HG02840 (cell line): ENCODE data around the gene SGTA.
"Not testable (repeated sequence)": the region's sequence is repeated elsewhere in the genome, so short reads cannot be mapped to it uniquely, and the experiment has no call there.

Experiments
- ATAC-seq: cut with Tn5 transposase; IDR thresholded peaks from one replicate; pipeline ENCODE4 v1.9.1; 2021; ENCODE audit warnings: mild to moderate bottlenecking, moderate library complexity, moderate number of reproducible peaks; ENCODE audit not compliant: unreplicated experiment, low FRiP score

Gene SGTA

DNA sequence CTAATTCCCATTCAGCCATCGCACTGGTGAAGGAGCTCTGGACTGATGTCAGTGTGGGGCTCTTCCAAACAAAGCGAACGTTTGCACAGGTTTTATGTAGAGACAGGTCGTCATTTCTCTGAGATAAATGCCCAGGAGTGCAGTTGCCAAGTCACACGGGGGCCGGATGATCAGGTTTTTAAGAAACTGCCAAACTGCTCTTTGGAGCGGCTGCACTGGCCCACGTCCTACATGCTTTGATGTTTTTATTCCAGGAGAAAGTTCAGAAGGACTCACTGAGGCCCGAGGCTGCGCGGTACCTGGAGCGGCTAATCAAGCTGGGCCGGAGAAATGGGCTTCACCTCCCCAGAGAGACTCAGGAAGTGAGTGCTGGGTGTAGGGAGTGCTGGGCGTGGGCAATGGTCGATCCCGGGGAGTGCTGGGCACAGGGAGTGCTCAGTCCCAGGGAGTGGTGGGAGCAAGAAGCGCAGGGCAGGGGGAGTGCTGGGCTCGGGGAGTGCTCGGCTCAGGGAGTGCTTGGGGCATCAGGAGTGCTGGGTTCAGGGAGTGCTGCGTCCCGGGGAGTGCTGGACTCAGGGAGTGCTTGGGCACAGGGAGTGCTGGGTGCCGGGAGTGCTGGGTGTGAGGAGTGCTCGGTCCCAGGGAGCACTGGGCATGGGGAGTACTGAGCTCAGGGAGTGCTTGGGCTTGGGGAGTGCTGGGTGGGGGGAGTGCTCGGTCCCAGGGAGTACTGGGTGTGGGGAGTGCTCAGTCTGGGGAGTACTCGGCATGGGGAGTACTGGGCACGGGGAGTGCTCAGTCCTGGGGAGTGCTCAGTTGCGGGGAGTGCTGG, 13.0 kb upstream of the SGTA start:
- no peak for ATAC-seq

DNA sequence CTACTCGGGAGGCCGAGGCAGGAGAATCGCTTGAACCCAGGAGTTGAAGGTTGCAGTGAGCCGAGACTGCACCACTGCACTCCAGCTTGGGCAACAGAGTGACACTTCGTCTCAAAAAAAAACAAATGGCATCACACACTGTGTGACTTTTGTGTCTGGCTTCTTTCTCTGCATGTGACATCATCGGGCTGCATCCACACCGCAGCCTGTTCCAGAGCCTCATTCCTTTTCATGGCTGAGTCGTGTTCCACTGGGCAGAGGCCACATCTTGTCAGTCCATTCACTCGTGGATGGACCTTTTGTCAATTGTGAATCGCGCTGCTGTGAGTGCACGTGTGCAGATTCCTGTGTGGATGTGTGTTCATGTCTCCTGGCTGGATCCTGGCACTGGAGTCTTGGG, 10.5 kb upstream of the SGTA start:
- ATAC-seq: no peak

DNA sequence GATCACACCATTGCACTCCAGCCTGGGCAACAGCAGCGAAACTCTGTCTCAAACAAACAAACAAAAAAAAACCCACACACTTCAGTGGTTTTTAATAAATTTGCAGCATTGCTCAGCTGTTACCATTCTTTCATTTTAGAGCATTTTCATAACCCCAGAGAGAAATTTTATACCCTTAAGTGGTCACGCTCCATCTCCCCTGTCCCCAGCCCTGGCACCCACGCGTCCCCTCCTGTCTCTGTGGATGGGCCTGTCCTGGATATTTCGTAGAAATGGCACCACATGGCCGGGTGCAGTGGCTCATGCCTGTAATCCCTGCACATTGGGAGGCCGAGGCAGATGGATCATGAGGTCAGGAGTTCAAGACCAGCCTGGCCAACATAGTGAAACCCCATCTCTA, 10.1 kb upstream of the SGTA start:
- ATAC-seq: no peak

DNA sequence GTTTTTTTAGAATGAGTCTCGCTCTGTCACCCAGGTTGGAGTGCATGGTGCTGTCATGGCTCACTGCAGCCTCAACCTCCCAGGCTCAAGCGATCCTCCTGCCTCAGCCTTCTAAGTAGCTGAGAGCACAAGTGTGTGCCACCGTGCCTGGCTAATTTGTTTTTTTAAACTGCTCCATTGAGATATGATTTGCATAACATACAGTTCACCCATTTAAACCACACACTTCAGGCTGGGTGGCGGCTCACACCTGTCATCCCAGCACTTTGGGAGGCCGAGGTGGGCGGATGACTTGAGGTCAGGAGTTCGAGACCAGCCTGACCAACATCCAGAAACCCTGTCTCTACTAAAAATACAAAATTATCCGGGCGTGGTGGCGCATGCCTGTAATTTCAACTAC, 9.6 kb upstream of the SGTA start:
- ATAC-seq: not testable (repeated sequence)

- no peak for ATAC-seq
Measured at GRCh38 chr19:2791876-2792275, 8.8 kb upstream of the SGTA start.

DNA sequence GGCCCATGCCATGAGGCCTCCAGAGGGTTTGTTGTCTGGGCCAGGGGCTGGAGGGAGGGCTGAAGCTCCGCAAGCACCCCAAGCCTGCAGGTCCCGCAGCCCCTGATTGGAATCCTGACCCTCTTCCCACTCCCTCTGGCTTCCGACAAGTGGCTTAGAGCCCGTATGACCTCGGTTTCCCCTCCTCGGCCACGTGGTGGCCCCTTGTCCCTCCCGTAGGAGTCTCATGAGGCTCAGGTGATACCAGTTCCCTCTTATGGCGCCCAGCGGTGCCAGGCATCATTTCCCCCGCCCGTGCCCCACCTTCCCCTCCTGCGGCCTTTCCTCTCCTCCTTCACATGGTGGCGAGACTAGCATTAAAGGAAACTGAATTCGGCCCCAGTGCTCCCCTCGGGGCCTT, 8.4 kb upstream of the SGTA start:
- ATAC-seq: no peak

DNA sequence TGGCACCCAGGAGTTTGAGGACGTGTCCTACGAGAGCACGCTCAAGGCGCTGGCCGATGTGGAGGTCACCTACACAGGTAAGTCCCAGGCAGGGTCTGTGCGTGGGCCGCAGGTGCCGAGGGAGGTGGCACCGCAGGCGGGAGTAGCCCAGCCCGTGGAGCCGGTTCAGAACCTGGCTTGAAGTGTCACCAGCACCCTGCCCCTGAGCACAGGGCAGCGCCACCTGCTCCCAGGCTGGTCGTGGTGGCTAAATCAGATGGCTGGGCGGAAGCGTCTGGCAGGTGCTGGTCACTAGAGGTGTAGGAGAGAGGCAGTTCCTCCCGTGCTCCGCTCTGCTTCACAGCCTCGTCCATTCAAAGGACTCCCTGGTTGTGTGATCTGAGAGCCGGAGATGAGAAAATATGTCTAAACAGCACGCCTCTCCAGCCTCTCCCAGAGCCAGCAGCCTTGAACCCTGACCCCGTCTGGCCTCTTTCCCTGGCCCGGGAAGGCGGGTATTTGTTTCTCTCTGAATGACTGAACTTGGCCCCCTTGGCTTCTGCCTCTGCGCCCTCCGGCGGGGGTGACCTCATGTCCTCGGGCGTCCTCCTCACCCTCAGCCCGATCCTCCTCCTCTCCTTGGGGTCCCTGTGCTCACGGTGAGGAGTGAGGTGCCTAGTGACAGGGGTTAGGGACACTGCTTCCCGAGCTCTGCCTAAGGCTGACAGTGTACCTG, 7.6 kb upstream of the SGTA start:
- ATAC-seq: no peak

- no peak for ATAC-seq
Measured at GRCh38 chr19:2790194-2790556, 7.1 kb upstream of the SGTA start.

- ATAC-seq: no peak
Measured at GRCh38 chr19:2788237-2788636, 5.2 kb upstream of the SGTA start.

- no peak for ATAC-seq
Measured at GRCh38 chr19:2787115-2787514, 4.0 kb upstream of the SGTA start.

GRCh38 chr19:2785244-2785997, 2.3 kb upstream of the SGTA start, which contains the start of gene THOP1:
Gene THOP1, plus strand, starts transcription at chr19:2785503. Its CDS starts 160 bp downstream, at chr19:2785663.
- ATAC-seq: peak; percentile 63

DNA sequence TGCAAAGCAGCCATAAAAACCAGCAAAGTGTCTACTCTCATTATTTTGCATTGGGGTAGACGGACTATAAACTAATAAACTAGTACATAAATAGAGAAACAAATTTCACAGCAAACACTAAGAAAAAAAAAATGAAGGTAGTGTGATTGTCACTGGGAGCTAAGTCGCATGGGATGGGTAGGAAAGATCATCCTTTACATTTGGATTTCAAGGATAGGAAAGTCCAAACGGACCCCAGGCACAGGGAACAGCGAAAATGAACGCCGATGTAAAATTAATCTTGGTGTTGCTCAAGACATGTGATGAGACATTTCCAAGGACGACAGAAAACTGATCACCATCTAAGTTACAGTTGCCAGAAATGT, 690 bp upstream of the SGTA start:
- no peak for ATAC-seq

DNA sequence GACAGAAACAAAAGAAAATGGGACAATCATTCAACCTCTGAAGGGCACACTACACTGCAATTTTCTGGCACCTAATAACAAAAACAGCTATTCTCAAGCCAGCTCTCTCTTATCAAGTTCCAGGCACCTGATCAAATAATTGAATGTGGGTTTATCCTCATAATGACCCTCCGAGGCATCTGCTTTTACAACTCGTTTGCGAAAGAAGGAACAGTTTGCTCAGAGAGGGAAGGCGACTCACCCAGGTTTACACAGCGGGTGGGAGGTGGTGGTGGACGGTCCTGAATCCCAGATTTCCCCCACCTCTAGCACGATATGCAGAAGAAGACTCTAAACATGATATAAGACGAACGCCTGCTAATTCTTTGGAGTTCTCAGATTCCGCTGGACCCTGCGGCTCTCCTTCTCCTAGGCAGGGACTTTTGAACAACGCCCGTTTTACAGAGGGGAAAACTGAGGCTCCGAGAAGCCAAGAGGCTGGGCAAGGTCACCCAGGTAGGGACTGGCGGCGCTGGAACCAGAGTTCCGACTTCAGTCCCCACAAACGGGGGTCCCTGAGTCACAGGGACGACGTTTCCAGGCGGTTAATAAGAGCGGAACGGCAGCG, 641 bp downstream of the SGTA start:
- no peak for ATAC-seq

GRCh38 chr19:2780284-2780683, 2.8 kb downstream of the SGTA start:
- ATAC-seq: no peak

DNA sequence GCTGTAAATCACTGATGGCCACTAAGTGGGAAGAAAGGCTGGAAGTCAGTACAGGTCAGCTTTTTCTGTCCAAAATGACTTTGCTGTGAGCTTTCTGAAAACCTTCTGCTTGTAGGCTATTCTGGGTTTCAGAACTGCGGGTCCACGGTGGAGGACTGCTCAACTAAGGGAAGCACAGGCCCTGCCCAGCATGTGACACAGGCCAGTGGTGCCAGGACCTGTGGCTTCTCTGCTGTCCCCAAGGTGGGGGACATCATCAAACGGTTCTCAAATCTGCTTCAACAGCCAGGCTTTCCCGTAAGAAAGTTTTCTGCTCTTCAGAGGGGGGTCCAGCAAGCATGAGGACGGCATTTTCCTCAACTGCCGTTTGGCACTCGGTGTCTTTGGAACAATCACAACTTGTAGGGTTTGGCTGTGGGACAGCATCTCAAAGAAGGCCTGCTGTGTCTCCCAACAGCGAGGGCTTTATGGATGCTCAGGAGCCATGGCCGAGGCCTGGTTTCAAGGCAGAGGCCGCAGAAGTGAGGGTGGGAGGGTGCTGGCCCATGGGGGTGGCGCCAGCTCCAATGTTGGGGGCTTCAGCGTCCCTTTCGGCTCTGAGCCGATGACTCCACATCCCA, 3.8 kb downstream of the SGTA start:
- ATAC-seq: no peak

DNA sequence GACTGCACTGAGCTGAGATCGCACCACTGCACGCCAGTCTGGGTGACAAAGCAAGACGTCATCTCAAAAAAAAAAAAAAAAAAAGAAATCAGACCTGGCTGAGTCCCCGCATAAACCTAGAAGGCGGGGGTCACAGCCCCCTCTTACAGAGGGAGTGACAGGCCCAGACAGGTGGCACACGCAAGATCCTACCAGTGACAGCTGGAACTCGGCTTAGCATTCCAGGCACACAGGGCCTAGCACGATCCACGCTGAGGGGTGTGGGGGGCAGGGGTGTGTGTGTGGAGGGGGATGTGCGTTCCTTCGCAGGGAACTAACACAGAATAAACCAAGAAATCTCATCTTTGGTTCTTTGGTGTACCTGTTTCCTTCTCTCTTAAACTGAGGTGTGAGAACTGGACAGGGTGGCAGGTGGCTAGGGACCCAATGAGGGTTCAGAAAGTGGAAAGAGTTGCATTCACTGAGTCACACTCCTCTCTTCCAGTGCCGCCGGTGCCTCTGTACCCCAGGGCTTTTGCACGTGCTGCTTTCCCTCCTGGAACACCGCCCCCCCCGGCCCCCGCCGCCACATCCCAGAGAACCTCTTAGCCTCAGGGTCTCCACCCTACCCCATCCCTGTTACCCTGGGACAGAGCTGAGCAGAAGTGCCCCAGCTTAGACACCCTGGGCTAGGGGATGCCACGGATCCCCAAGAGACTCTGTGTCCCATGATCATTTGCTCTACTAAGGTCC, 5.0 kb downstream of the SGTA start:
- ATAC-seq: no peak

DNA sequence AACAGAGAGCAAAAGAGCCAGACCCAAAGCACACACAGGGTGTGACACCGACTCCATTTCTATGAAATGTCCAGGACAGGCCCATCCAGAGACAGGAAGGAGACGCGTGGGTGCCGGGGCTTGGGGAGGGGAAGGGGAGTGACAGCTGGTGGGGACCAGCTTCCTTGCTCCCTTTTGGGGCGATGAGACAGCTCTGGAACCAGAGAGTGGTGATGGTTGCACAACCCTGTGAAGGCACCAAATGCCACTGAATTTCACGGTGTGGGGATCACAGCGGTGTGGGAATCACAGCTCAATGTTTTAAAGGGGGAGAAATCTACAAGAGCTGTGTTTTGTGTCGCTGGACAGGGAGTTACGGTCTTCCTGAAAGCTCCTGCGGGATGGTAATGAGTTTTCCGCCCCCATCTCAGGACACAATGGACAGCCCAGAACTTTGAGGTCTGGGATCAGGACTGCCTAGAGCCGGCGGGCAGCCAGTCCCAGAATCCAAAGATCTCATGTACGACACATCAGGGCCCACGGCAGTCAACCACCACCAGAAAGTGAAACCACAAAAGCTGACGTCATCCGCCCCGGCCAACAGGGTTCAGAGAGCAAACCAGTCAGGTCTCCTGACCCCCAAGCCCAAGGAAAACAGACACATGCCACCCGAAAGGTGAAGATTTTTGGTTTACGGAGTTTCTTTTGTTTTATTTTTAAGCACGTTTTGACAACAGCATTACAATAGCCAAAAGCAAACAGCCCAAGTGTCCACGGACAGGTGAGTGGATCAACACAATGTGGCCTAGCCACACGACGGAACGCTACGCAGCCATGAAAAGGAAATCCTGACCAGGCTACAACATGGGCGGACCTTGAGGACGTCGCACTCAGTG, 7.3 kb downstream of the SGTA start:
- no peak for ATAC-seq

DNA sequence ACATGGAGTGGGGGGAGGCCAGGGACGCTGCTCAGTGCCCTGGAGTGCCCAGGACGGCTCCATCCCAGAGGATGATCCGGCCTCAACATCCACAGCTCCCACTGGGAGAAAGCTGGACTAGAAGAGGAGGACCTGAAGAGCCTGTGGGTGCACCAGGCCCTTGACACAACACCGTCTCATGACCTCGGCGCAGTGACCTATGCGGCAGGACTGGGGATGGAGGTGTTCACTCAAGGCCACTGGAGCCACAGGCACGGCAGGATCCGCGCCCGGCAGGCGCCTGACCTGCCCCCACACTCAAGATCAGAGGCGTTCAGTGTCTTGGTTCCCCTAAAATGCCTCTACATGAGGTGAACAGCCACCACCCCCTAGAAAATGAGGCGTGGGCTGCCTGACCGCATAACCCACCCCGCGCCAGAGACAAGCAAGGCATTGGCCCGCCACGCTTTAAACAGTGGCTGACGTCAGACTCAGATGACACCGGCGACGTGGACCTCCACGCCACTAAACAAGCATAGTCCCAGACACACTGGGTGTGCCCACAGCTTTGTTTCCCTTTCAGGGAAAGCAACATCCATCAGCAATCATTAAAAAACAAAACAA, 8.0 kb downstream of the SGTA start:
- no peak for ATAC-seq
